Measurements from ENCODE around the gene PROCA1.

PROCA1 gene

GRCh38 chr17:28684963-28685362, 26.7 kb downstream of the PROCA1 start:
- no peak for TF ChIP-seq CTCF (IDR thresholded peaks at IDR 0.05; ENCODE audit: low read depth, low read length)
- DNase-seq (ENCODE audit: low read depth) = peak; percentile 55

GRCh38 chr17:28682655-28683054, 29.0 kb downstream of the PROCA1 start:
- H3K4me3 ChIP-seq (ENCODE audit: low read depth, low read length) = no peak overlapping the region
- no peak for TF ChIP-seq MAX (IDR thresholded peaks at IDR 0.05; ENCODE audit: low read depth, low read length)
- no peak for TF ChIP-seq CTCF (IDR thresholded peaks at IDR 0.05; ENCODE audit: low read depth, low read length)
- DNase-seq (ENCODE audit: low read depth) = no peak

More at GRCh38 chr17:28684963-28685362, 26.7 kb downstream of the PROCA1 start:
- H3K4me3 ChIP-seq (ENCODE audit: low read depth, low read length) = no peak overlapping the region

GRCh38 chr17:28675980-28676379, 35.7 kb downstream of the PROCA1 start:
- no peak for TF ChIP-seq POLR2A (IDR thresholded peaks at IDR 0.05; ENCODE audit: extremely low read depth, insufficient read length)
- no peak for TF ChIP-seq MAX (IDR thresholded peaks at IDR 0.05; ENCODE audit: low read depth, low read length)
- peak; percentile 32 for TF ChIP-seq CTCF (IDR thresholded peaks at IDR 0.05; ENCODE audit: low read depth, low read length)
- peak; percentile 20 for DNase-seq (ENCODE audit: low read depth)

GRCh38 chr17:28675490-28675889, 36.2 kb downstream of the PROCA1 start:
- TF ChIP-seq MYC (IDR thresholded peaks at IDR 0.05; ENCODE audit: low read depth, low read length) (no peak), CTCF (IDR thresholded peaks at IDR 0.05; ENCODE audit: low read depth, low read length) (no peak), POLR2A (IDR thresholded peaks at IDR 0.05; ENCODE audit: extremely low read depth, insufficient read length) (no peak), MAX (IDR thresholded peaks at IDR 0.05; ENCODE audit: low read depth, low read length) (no peak)
- DNase-seq (ENCODE audit: low read depth) = no peak
- no peak overlapping the region for H3K4me3 ChIP-seq (ENCODE audit: low read depth, low read length)

More at GRCh38 chr17:28675980-28676379, 35.7 kb downstream of the PROCA1 start:
- H3K4me3 ChIP-seq (ENCODE audit: low read depth, low read length) = no peak overlapping the region

GRCh38 chr17:28669918-28670317, 41.8 kb downstream of the PROCA1 start:
- no peak for TF ChIP-seq POLR2A (IDR thresholded peaks at IDR 0.05; ENCODE audit: extremely low read depth, insufficient read length)
- no peak for TF ChIP-seq CTCF (IDR thresholded peaks at IDR 0.05; ENCODE audit: low read depth, low read length)
- TF ChIP-seq MAX (IDR thresholded peaks at IDR 0.05; ENCODE audit: low read depth, low read length) = no peak
- TF ChIP-seq MYC (IDR thresholded peaks at IDR 0.05; ENCODE audit: low read depth, low read length) = no peak
- no peak overlapping the region for H3K4me3 ChIP-seq (ENCODE audit: low read depth, low read length)
- DNase-seq (ENCODE audit: low read depth) = no peak

GRCh38 chr17:28667870-28668269, 43.8 kb downstream of the PROCA1 start:
- DNase-seq (ENCODE audit: low read depth) = no peak
- no peak overlapping the region for H3K4me3 ChIP-seq (ENCODE audit: low read depth, low read length)
- TF ChIP-seq CTCF (IDR thresholded peaks at IDR 0.05; ENCODE audit: low read depth, low read length) = no peak
- TF ChIP-seq POLR2A (IDR thresholded peaks at IDR 0.05; ENCODE audit: extremely low read depth, insufficient read length) = no peak
- no peak for TF ChIP-seq MYC (IDR thresholded peaks at IDR 0.05; ENCODE audit: low read depth, low read length)
- no peak for TF ChIP-seq MAX (IDR thresholded peaks at IDR 0.05; ENCODE audit: low read depth, low read length)

Measured in NB4 (cell line).